Measurements from ENCODE around the gene MAPK14.

GRCh38 chr6:36121787-36122494, 94.3 kb downstream of the MAPK14 start:
- no peak for TF ChIP-seq TAF1 (conservative IDR thresholded peaks at IDR 0.05)
- TF ChIP-seq, protein P1, sequence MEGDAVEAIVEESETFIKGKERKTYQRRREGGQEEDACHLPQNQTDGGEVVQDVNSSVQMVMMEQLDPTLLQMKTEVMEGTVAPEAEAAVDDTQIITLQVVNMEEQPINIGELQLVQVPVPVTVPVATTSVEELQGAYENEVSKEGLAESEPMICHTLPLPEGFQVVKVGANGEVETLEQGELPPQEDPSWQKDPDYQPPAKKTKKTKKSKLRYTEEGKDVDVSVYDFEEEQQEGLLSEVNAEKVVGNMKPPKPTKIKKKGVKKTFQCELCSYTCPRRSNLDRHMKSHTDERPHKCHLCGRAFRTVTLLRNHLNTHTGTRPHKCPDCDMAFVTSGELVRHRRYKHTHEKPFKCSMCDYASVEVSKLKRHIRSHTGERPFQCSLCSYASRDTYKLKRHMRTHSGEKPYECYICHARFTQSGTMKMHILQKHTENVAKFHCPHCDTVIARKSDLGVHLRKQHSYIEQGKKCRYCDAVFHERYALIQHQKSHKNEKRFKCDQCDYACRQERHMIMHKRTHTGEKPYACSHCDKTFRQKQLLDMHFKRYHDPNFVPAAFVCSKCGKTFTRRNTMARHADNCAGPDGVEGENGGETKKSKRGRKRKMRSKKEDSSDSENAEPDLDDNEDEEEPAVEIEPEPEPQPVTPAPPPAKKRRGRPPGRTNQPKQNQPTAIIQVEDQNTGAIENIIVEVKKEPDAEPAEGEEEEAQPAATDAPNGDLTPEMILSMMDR (IDR thresholded peaks at IDR 0.05; ENCODE audit: low read depth, low read length, missing input control), result no peak
- TF ChIP-seq, protein P2, sequence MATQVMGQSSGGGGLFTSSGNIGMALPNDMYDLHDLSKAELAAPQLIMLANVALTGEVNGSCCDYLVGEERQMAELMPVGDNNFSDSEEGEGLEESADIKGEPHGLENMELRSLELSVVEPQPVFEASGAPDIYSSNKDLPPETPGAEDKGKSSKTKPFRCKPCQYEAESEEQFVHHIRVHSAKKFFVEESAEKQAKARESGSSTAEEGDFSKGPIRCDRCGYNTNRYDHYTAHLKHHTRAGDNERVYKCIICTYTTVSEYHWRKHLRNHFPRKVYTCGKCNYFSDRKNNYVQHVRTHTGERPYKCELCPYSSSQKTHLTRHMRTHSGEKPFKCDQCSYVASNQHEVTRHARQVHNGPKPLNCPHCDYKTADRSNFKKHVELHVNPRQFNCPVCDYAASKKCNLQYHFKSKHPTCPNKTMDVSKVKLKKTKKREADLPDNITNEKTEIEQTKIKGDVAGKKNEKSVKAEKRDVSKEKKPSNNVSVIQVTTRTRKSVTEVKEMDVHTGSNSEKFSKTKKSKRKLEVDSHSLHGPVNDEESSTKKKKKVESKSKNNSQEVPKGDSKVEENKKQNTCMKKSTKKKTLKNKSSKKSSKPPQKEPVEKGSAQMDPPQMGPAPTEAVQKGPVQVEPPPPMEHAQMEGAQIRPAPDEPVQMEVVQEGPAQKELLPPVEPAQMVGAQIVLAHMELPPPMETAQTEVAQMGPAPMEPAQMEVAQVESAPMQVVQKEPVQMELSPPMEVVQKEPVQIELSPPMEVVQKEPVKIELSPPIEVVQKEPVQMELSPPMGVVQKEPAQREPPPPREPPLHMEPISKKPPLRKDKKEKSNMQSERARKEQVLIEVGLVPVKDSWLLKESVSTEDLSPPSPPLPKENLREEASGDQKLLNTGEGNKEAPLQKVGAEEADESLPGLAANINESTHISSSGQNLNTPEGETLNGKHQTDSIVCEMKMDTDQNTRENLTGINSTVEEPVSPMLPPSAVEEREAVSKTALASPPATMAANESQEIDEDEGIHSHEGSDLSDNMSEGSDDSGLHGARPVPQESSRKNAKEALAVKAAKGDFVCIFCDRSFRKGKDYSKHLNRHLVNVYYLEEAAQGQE (IDR thresholded peaks at IDR 0.05), result no peak
